ENCODE results near the gene CFAP46. TPM values are rescaled to one million over a fixed set of nuclear protein-coding genes. Genes with fewer than 3 reads are reported as not detected.
"Not testable (repeated sequence)": the region's sequence is repeated elsewhere in the genome, so short reads cannot be mapped to it uniquely, and the experiment has no call there.

Gene CFAP46
- total RNA-seq, 2 experiments from 2014 or later = not detected

DNA sequence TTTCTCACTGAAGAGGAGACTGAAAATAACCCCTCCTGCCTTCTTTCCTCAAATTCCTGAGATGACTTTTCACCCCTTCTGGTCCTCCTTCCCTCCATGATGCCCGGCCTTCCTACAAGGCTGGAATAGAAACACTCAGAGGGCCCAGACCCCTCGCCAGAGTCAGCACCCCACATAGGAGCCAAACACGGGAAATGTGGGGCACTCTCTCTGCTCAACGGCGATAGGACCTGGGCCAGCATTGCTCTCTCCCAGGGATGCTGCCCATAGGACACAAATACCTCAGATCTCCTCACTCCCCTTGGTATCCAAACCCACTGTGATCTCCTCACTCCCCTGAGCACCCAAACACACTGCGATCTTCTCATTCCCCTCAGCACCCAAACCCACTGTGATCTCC is 7.4 kb downstream of the CFAP46 start:
- no peaks in the 10 kb centered on the region for H3K4me1 Mint-ChIP-seq (ENCODE audit: low read depth)
- ChIA-PET CTCF (no interaction called here), POLR2A (no interaction called here)
- ATAC-seq = no peak
- no peaks in the 10 kb centered on the region for H3K27me3 Mint-ChIP-seq (ENCODE audit: low read depth)
- H3K9me3 Mint-ChIP-seq (ENCODE audit: insufficient read depth) = no peaks in the 10 kb centered on the region
- no peak overlapping the region for H3K27ac Mint-ChIP-seq
- no peak overlapping the region for H3K4me3 Mint-ChIP-seq
- DNase-seq = no peak
- no peaks in the 10 kb centered on the region for H3K36me3 Mint-ChIP-seq (ENCODE audit: low read depth)

DNA sequence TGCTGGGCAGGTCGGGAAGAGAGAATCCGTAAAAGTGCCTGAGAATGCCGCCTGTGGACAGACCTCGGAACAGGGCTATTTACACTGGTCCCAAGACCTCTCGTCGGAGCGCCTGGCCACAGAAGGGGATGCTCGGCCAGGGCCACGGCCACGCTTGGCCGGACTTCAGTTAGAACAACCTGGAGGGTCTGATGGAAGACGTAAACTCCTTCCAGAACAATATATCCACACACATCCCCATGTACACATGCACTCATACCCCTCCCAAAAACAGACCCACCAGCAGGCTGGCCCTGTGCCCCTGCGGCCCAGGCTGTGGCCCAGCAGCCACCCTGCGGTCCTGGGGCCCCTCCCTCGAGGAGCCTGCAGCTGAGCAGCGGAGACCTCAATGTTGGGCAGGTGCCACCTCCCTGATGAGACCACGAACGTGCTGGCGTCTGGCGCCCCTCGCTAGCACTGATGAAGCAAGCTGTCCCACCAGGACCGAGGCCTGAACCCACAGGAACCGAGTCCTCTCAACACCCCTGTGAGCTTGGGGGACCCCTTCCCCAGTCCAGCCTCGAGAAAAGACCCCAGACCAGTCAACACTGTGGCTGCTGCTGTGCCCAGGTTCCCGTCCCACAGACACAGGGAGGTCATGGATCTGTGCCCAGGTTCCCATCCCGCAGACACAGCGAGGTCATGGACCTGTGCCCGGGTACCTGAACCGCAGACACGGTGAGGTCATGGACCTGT is 8.9 kb downstream of the CFAP46 start:
- Mint-ChIP-seq H3K9me3 (ENCODE audit: insufficient read depth) (no peaks in the 10 kb centered on the region), H3K4me1 (ENCODE audit: low read depth) (no peaks in the 10 kb centered on the region), H3K27me3 (ENCODE audit: low read depth) (no peaks in the 10 kb centered on the region), H3K36me3 (ENCODE audit: low read depth) (no peaks in the 10 kb centered on the region), H3K4me3 (no peak overlapping the region), H3K27ac (no peak overlapping the region)
- ChIA-PET CTCF (no interaction called here), POLR2A (no interaction called here)
- DNase-seq = no peak
- ATAC-seq = no peak

DNA sequence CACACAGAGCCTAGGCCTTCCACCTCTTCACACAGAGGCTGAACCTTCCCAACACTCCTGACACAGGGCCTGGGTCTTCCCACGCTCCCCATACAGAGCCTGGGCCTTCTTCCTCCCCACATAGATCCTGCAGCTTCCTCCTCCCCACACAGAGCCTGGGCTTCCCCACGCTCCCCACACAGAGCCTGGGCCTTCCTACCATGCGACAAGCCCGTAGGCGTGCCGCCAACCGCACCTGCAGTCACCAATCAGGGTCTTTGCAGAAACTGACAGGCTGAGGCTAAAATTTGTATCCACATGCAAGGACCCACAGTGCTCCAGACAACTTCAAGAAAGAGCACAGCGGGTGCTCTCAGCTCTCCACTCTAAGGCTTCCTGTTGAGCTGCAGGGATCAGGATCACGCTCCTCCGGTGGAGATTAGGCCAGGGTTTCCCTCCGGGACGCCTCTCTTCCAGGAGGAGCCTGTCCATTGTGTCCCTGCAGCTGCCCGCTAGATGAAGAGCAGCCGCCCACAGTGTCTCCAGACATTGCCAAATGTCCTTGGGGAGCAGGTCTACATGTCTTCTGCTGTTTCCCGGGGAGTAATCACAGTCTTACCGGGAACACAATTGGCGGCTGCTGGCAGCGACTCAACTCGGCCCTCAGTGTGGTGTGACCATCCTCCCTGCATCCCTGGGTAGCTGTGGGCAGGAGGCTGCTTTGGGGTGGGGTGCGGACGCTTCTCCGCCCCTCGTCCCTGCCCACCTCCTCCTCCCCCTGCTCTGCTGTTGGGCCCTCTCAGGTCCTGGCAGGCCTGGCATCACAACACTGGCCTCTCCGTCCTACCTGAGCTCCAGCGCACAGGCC is 9.7 kb downstream of the CFAP46 start:
- no peak for DNase-seq
- H3K27ac Mint-ChIP-seq = no peak overlapping the region

DNA sequence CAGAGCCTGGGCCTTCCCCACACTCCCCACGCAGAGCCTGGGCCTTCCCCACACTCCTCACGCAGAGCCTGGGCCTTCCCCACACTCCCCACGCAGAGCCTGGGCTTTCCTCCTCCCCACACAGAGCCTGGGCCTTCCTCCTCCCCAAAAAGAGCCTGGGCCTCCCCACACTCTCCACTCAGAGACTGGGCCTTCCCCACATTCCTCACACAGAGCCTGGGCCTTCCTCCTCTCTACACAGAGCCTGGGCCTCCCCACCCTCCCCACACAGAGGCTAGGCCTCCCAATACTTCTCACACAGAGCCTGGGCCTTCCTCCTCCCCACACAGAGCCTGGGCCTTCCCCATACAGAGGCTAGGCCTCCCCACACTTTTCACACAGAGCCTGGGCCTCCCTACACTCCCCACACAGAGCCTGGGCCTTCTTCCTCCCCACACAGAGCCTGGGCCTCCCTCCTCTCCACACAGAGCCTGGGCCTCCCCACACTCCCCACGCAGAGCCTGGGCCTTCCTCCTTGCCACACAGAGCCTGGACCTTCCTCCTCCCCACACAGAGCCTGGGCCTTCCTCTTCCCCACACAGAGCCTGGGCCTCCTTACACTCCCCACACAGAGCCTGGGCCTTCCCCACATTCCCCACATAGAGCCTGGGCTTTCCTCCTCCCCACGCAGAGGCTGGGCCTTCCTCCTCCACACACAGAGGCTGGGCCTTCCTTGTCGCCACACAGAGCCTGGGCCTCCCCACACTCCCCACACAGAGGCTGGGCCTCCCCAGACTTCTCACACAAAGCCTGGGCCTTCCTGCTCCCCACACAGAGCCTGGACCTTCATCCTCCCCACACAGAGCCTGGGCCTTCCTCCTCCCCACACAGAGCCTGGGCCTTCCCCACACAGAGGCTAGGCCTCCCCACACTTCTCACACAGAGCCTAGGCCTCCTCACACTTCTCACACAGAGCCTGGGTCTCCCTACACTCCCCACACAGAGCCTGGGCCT is 10.8 kb downstream of the CFAP46 start:
- ATAC-seq, POLR2A ChIA-PET: not testable (repeated sequence)

More for the DNA sequence above, 9.7 kb downstream of the CFAP46 start:
- no peak for ATAC-seq
- H3K36me3 Mint-ChIP-seq (ENCODE audit: low read depth) = no peaks in the 10 kb centered on the region
- CTCF ChIA-PET = no interaction called here
- no peaks in the 10 kb centered on the region for H3K27me3 Mint-ChIP-seq (ENCODE audit: low read depth)
- POLR2A ChIA-PET = no interaction called here
- no peak overlapping the region for H3K4me3 Mint-ChIP-seq
- H3K4me1 Mint-ChIP-seq (ENCODE audit: low read depth) = no peaks in the 10 kb centered on the region
- no peaks in the 10 kb centered on the region for H3K9me3 Mint-ChIP-seq (ENCODE audit: insufficient read depth)

DNA sequence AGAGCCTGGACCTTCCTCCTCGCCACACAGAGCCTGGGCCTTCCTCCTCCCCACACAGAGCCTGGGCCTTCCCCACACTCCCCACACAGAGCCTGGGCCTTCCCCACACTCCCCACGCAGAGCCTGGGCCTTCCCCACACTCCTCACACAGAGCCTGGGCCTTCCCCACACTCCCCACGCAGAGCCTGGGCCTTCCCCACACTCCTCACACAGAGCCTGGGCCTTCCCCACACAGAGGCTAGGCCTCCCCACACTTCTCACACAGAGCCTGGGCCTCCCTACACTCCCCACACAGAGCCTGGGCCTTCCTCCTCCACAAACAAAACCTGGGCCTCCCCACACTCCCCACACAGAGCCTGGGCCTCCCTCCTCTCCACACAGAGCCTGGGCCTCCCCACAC is 11.7 kb downstream of the CFAP46 start:
- CTCF ChIA-PET; H3K9me3 Mint-ChIP-seq (ENCODE audit: insufficient read depth); ATAC-seq; DNase-seq; H3K4me3 Mint-ChIP-seq; POLR2A ChIA-PET; H3K4me1 Mint-ChIP-seq (ENCODE audit: low read depth); H3K36me3 Mint-ChIP-seq (ENCODE audit: low read depth); H3K27me3 Mint-ChIP-seq (ENCODE audit: low read depth); H3K27ac Mint-ChIP-seq: not testable (repeated sequence)

More for the DNA sequence above, 10.8 kb downstream of the CFAP46 start:
- H3K9me3 Mint-ChIP-seq (ENCODE audit: insufficient read depth); H3K36me3 Mint-ChIP-seq (ENCODE audit: low read depth); CTCF ChIA-PET; DNase-seq; H3K4me1 Mint-ChIP-seq (ENCODE audit: low read depth); H3K4me3 Mint-ChIP-seq; H3K27me3 Mint-ChIP-seq (ENCODE audit: low read depth): not testable (repeated sequence)
- peak overlapping the region; percentile 25 for H3K27ac Mint-ChIP-seq

DNA sequence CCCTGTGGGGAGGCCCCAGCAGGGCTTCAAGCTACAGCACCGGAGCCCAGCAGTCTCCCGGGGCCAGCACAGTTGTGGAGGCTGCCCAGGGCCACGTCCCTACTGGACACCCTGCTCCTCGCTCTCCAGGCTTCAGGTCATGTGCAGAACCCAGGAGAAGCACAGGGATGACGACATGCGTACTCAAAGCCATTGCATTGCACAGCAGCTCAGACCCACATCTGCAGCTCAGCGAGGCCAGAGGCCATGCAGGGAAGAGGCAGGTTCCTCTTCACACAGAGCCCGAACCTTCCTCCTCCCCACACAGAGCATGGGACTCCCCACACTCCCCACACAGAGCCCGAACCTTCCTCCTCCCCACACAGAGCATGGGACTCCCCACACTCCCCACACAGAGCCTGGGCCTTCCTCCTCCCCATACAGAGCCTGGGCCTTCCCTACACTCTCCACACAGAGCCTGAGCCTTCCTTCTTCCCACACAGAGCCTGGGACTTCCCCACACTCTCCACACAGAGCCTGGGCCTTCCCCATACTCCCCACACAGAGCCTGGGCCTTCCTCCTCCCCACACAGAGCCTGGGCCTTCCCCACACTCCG is 12.3 kb downstream of the CFAP46 start:
- ChIA-PET CTCF (no interaction called here), POLR2A (no interaction called here)
- Mint-ChIP-seq H3K4me1 (ENCODE audit: low read depth) (no peaks in the 10 kb centered on the region), H3K27ac (peak overlapping the region; percentile 39), H3K4me3 (no peak overlapping the region), H3K9me3 (ENCODE audit: insufficient read depth) (no peaks in the 10 kb centered on the region), H3K27me3 (ENCODE audit: low read depth) (no peaks in the 10 kb centered on the region), H3K36me3 (ENCODE audit: low read depth) (no peaks in the 10 kb centered on the region)
- DNase-seq (no peak), ATAC-seq (no peak)

DNA sequence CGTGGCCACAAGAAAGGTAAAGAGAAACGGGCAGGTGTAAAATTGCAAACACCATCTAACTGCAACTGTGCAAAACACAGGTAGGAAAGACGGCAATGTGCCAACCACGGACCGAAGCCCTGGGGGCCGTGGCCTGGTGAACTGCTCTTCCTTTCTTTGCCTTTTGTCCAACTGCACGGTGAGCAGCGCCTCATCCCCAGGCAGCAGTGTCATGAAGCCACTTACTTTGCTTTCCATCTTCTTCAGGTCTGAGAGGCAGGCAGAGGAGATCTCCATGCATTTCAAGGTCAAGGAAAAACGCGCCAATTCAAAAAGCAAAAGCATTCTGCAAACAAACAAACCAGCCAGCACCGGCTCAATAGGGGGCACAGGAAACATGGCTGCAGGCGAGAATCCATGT is 12.9 kb downstream of the CFAP46 start:
- Mint-ChIP-seq H3K27me3 (ENCODE audit: low read depth) (no peaks in the 10 kb centered on the region), H3K4me1 (ENCODE audit: low read depth) (no peaks in the 10 kb centered on the region), H3K9me3 (ENCODE audit: insufficient read depth) (no peaks in the 10 kb centered on the region), H3K36me3 (ENCODE audit: low read depth) (no peaks in the 10 kb centered on the region), H3K4me3 (no peak overlapping the region), H3K27ac (no peak overlapping the region)
- DNase-seq = no peak
- CTCF ChIA-PET = no interaction called here
- POLR2A ChIA-PET = no interaction called here
- no peak for ATAC-seq

DNA sequence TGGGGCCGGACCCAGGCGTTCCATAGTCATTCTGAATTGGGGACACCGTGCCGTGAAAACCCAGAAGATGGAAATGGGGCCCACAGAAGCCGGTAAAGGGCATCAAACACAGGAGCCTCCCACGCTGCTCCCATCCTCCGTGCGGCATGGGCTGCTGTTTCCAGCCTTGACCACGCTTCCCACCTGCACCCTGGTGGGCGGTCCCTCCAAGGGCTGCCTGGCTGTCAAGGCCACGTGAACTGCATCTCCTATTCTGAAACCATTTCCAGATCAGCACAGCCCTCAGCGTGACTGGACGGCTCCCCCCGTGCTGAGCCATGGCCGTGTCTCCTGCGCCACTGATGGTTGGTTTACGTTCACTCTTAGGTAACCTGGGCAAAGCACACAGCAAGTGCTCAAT is 14.1 kb downstream of the CFAP46 start:
- H3K27ac Mint-ChIP-seq = no peak overlapping the region
- H3K4me3 Mint-ChIP-seq = no peak overlapping the region
- H3K9me3 Mint-ChIP-seq (ENCODE audit: insufficient read depth) = no peaks in the 10 kb centered on the region
- ChIA-PET POLR2A (no interaction called here), CTCF (no interaction called here)
- H3K4me1 Mint-ChIP-seq (ENCODE audit: low read depth) = no peaks in the 10 kb centered on the region
- DNase-seq = no peak
- H3K27me3 Mint-ChIP-seq (ENCODE audit: low read depth) = no peaks in the 10 kb centered on the region
- no peaks in the 10 kb centered on the region for H3K36me3 Mint-ChIP-seq (ENCODE audit: low read depth)
- no peak for ATAC-seq

DNA sequence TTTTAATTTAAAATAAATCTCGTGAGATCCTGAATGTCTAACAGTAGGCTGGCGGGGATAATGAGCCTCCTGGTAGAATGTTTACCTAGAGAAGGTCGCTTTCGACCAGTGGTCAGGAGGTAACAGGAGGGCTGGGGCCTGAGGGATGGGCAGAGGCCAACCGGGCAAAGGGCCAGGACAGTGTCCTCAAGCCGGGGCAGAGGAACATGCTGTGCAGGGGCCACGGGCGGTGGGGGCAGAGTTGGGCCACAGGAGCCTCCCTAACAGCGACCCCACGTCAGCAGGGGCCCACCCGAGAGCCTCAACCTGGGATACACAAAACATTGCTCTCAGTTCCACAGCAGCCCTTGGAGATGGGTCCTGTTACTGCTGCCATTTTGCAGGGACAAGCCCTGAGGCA is 14.5 kb downstream of the CFAP46 start:
- H3K4me3 Mint-ChIP-seq = no peak overlapping the region
- ChIA-PET POLR2A (no interaction called here), CTCF (no interaction called here)
- no peaks in the 10 kb centered on the region for H3K27me3 Mint-ChIP-seq (ENCODE audit: low read depth)
- no peak overlapping the region for H3K27ac Mint-ChIP-seq
- ATAC-seq = no peak
- no peaks in the 10 kb centered on the region for H3K9me3 Mint-ChIP-seq (ENCODE audit: insufficient read depth)
- no peaks in the 10 kb centered on the region for H3K36me3 Mint-ChIP-seq (ENCODE audit: low read depth)
- no peak for DNase-seq
- no peaks in the 10 kb centered on the region for H3K4me1 Mint-ChIP-seq (ENCODE audit: low read depth)

DNA sequence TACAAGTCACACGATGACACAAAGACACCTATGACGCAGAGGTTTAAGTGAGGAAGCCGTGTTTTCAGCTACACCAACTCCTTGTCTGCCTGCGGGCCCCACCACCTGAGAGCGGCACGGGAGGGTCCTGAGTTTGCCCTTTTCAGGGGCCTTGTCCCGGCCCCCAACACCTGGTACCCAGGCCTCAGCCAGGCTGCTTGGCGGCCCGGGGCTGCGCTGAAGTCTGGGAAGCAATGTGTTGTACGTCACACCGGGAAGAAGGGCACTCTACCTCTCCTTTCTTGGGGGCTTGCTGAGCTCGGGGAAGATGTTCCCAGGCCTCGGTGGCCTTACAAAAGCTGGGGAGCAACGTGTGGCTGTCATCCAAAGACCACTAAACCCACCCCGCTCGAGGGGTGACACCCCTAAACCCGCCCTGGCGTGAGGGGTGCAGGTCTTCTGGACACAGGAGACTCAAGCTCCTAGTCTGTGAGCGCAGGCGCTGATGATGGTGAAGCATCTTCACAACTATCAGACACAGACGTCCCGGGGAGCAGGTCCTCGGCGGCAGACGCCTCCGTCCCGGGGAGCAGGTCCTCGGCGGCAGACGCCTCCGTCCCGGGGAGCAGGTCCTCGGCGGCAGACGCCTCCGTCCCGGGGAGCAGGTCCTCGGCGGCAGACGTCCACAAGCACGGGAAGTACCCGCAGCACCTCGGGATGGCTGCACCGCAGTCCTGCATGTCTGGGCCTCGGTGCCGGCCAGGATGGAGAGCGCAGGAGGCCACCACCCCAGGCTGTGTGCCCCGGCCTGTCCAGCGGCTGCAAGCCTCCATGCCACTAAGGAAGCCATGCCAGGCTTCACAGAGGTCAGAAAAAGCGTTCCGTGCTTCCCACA is 15.4 kb downstream of the CFAP46 start:
- no peak for DNase-seq
- no peak overlapping the region for H3K4me3 Mint-ChIP-seq
- no peaks in the 10 kb centered on the region for H3K27me3 Mint-ChIP-seq (ENCODE audit: low read depth)
- ChIA-PET POLR2A (no interaction called here), CTCF (no interaction called here)
- no peaks in the 10 kb centered on the region for H3K4me1 Mint-ChIP-seq (ENCODE audit: low read depth)
- H3K9me3 Mint-ChIP-seq (ENCODE audit: insufficient read depth) = no peaks in the 10 kb centered on the region
- no peaks in the 10 kb centered on the region for H3K36me3 Mint-ChIP-seq (ENCODE audit: low read depth)
- ATAC-seq = no peak
- no peak overlapping the region for H3K27ac Mint-ChIP-seq

DNA sequence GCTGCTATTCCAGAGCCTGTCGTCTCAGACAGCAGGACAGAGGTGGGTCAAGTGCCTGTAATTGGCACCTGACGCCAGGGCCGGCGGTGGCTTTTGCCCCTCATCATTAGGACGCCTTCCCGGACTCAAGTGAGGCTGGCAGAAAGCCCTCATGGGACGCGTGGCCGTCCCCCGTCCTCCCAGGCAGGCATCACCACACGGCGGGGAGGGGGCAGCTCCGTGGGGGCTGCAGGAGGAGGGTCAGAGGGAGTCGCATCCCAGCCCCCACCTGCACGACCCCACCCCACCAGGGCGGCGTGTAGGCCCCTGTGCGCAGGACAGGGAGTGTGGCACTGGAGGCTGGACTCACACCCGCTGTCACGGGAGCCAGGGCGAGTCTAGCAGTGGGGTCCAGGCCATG is 16.3 kb downstream of the CFAP46 start:
- DNase-seq = no peak
- Mint-ChIP-seq H3K4me3 (no peak overlapping the region), H3K27ac (no peak overlapping the region), H3K27me3 (ENCODE audit: low read depth) (no peaks in the 10 kb centered on the region), H3K4me1 (ENCODE audit: low read depth) (no peaks in the 10 kb centered on the region), H3K36me3 (ENCODE audit: low read depth) (no peaks in the 10 kb centered on the region), H3K9me3 (ENCODE audit: insufficient read depth) (no peaks in the 10 kb centered on the region)
- POLR2A ChIA-PET = no interaction called here
- CTCF ChIA-PET = no interaction called here
- ATAC-seq = no peak
